ENCODE results near the gene PRKCB.
A peak's percentile ranks its signal among the peaks of the same experiment; 100 is the strongest.

The PRKCB gene

DNA sequence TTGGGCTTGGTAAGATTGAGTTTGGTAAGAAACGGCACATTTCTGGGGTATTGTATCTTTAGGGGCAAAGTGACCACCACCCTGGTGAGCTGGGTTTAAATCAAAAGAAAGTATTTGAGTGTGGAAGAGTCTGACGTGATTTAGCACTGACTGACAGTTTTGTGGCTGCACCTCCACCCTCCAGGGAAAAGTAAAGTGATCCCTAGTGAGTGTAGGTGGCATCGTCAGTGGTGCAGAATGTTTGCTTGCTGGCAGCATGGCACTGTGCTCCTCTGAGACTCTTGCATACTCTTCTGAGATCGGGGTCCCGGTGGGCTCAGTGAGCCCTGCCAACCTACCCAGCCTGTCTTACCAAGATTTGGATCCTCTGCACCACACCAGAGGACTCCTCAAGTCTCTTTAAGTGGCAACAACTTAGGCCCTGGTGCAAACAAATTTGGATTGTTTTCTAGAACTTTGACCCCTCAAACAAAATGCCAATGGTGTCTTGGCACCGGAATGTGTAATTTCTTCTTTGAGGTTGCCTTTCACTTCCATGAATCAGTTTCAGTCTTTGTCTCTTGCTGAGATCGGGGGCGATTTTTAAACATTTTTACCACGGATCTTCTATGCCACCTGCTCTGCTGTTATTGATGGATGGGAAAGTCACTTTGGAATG lies 2.8 kb downstream of the PRKCB start:
- H4K20me1 ChIP-seq (ENCODE audit: insufficient read depth, low read length): peaks cover 22% of the 10 kb centered on the region; the same call in 1 of the 2 replicates
- H3K9ac ChIP-seq (ENCODE audit: low read length): no peak overlapping the region
- no peaks in the 10 kb centered on the region for H3K36me3 ChIP-seq (replicated peaks; ENCODE audit: low read depth, low read length)
- peaks cover 57% of the 10 kb centered on the region for H3K27me3 ChIP-seq (ENCODE audit: low read depth, low read length)
- H3K27ac ChIP-seq (ENCODE audit: low read length): no peak overlapping the region
- peak overlapping the region; percentile 70 for H3K4me2 ChIP-seq (ENCODE audit: low read length)
- no peak overlapping the region for H2AFZ ChIP-seq (ENCODE audit: low read depth, low read length)
- H3K4me3 ChIP-seq (ENCODE audit: low read length): peak overlapping the region; percentile 38; the same call in 1 of the 2 replicates
- TF ChIP-seq, protein P1, sequence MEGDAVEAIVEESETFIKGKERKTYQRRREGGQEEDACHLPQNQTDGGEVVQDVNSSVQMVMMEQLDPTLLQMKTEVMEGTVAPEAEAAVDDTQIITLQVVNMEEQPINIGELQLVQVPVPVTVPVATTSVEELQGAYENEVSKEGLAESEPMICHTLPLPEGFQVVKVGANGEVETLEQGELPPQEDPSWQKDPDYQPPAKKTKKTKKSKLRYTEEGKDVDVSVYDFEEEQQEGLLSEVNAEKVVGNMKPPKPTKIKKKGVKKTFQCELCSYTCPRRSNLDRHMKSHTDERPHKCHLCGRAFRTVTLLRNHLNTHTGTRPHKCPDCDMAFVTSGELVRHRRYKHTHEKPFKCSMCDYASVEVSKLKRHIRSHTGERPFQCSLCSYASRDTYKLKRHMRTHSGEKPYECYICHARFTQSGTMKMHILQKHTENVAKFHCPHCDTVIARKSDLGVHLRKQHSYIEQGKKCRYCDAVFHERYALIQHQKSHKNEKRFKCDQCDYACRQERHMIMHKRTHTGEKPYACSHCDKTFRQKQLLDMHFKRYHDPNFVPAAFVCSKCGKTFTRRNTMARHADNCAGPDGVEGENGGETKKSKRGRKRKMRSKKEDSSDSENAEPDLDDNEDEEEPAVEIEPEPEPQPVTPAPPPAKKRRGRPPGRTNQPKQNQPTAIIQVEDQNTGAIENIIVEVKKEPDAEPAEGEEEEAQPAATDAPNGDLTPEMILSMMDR (IDR thresholded peaks at IDR 0.05; ENCODE audit: low read depth, low read length): no peak
- TF ChIP-seq EZH2phosphoT487 (IDR thresholded peaks at IDR 0.05; ENCODE audit: low read depth): no peak; the same call in 1 of the 2 replicates
- H3K79me2 ChIP-seq (ENCODE audit: low read length): no peaks in the 10 kb centered on the region
- peaks cover 56% of the 10 kb centered on the region for H3K4me1 ChIP-seq (ENCODE audit: low read length)
- H3K9me3 ChIP-seq (ENCODE audit: insufficient read depth, low read length): no peaks in the 10 kb centered on the region

DNA sequence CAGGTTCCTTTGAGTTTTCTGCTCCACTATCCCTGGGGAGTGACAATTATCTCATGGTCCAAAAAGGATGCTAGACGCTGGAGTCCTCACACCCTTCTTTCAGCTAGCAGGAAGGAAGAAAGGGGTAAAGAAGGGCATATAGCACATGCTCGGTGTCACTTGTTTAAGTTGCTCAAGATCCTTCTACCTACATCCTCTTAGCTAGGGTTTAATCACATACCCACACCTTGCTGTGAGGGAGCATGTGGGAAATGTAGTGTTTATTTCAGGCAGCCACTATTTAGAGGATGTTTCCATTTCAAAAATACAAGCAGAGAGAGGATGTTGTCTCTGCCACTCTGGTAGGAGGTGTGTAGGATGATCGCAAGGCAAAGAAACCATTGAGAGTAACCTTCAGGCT lies 4.5 kb downstream of the PRKCB start:
- Histone ChIP-seq H3K4me3 (ENCODE audit: low read length) (no peak overlapping the region), H4K20me1 (ENCODE audit: insufficient read depth, low read length) (peaks cover 22% of the 10 kb centered on the region; the same call in 1 of the 2 replicates), H2AFZ (ENCODE audit: low read depth, low read length) (no peak overlapping the region), H3K4me1 (ENCODE audit: low read length) (peaks cover 56% of the 10 kb centered on the region), H3K9me3 (ENCODE audit: insufficient read depth, low read length) (no peaks in the 10 kb centered on the region), H3K79me2 (ENCODE audit: low read length) (no peaks in the 10 kb centered on the region), H3K27ac (ENCODE audit: low read length) (no peak overlapping the region), H3K4me2 (ENCODE audit: low read length) (no peak overlapping the region), H3K36me3 (replicated peaks; ENCODE audit: low read depth, low read length) (no peaks in the 10 kb centered on the region), H3K9ac (ENCODE audit: low read length) (no peak overlapping the region), H3K27me3 (ENCODE audit: low read depth, low read length) (peaks cover 52% of the 10 kb centered on the region)
- TF ChIP-seq EZH2phosphoT487 (IDR thresholded peaks at IDR 0.05; ENCODE audit: low read depth): no peak
- TF ChIP-seq, protein P1 (IDR thresholded peaks at IDR 0.05; ENCODE audit: low read depth, low read length): no peak

DNA sequence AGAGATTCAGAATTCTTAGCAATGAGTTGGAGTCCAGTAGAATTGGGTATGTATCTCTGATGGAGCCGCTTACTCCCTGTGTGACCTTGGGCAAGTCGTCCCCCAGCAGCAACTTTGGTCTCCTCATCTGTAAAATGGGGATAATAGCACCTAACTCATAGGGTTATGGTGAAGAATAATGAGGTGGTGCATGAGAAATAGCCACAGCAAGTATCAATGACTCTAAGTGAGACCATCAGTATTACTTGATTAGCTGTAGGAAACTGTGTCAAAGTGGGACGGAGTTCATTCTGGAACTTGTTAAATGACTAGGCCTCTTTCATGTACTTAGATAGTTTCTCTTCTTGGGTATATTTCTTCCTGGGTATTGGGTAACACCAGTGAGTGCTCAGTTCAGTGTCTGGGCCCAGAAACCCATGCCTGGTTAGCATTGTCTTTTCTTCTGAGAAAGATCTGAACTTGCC lies 6.4 kb downstream of the PRKCB start:
- Histone ChIP-seq H3K27me3 (ENCODE audit: low read depth, low read length) (peaks cover 60% of the 10 kb centered on the region), H3K79me2 (ENCODE audit: low read length) (no peaks in the 10 kb centered on the region), H4K20me1 (ENCODE audit: insufficient read depth, low read length) (peaks cover 22% of the 10 kb centered on the region; the same call in 1 of the 2 replicates), H3K4me2 (ENCODE audit: low read length) (peak overlapping the region; percentile 47), H3K4me1 (ENCODE audit: low read length) (peaks cover 53% of the 10 kb centered on the region), H2AFZ (ENCODE audit: low read depth, low read length) (no peak overlapping the region), H3K9me3 (ENCODE audit: insufficient read depth, low read length) (no peaks in the 10 kb centered on the region), H3K4me3 (ENCODE audit: low read length) (no peak overlapping the region), H3K9ac (ENCODE audit: low read length) (no peak overlapping the region), H3K36me3 (replicated peaks; ENCODE audit: low read depth, low read length) (no peaks in the 10 kb centered on the region), H3K27ac (ENCODE audit: low read length) (peak overlapping the region; percentile 5; the same call in 1 of the 2 replicates)
- TF ChIP-seq, protein P1 (IDR thresholded peaks at IDR 0.05; ENCODE audit: low read depth, low read length): no peak
- TF ChIP-seq EZH2phosphoT487 (IDR thresholded peaks at IDR 0.05; ENCODE audit: low read depth): peak; percentile 69; the same call in 1 of the 2 replicates

DNA sequence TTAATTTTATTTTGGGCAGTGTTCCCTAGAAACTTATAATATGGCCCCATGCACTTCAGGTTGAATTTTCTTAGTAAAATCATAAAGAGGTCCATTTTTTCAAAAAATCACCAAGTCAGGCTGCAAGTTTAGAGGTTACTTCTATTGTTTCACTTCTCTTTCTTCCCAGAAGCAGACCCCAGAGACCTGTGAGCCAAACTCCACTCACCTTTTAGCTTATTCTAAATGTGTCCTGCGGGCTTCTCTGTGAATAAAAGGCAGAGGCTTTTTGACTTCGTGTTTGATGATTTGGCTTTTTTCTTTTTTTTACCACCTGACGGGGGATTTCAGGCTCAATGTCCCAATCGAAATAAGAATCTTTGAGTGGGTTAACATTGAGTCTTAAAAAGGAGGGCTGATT lies 7.4 kb downstream of the PRKCB start:
- no peaks in the 10 kb centered on the region for H3K36me3 ChIP-seq (replicated peaks; ENCODE audit: low read depth, low read length)
- H4K20me1 ChIP-seq (ENCODE audit: insufficient read depth, low read length): peaks cover 14% of the 10 kb centered on the region; the same call in 1 of the 2 replicates
- no peaks in the 10 kb centered on the region for H3K79me2 ChIP-seq (ENCODE audit: low read length)
- no peaks in the 10 kb centered on the region for H3K9me3 ChIP-seq (ENCODE audit: insufficient read depth, low read length)
- no peak overlapping the region for H2AFZ ChIP-seq (ENCODE audit: low read depth, low read length)
- TF ChIP-seq, protein P1 (IDR thresholded peaks at IDR 0.05; ENCODE audit: low read depth, low read length): no peak
- no peak for TF ChIP-seq EZH2phosphoT487 (IDR thresholded peaks at IDR 0.05; ENCODE audit: low read depth)
- peak overlapping the region; percentile 47 for H3K4me2 ChIP-seq (ENCODE audit: low read length)
- H3K27ac ChIP-seq (ENCODE audit: low read length): no peak overlapping the region
- H3K27me3 ChIP-seq (ENCODE audit: low read depth, low read length): peaks cover 59% of the 10 kb centered on the region
- no peak overlapping the region for H3K9ac ChIP-seq (ENCODE audit: low read length)
- peaks cover 44% of the 10 kb centered on the region for H3K4me1 ChIP-seq (ENCODE audit: low read length)
- H3K4me3 ChIP-seq (ENCODE audit: low read length): no peak overlapping the region; the same call in 1 of the 2 replicates

All from OCI-LY3 (cell line).